Caco-2 (cell line): ENCODE measurements around the gene MFSD6. TPM values are rescaled to one million over a fixed set of nuclear protein-coding genes. Genes with fewer than 3 reads are reported as not detected.

Source experiments
- BruUV-seq: library from RNA; stranded (reverse); fragments of 400-500 nt; replicated peaks from 2 replicates; lab custom pipeline; 2021; lab: Mats Ljungman, UMichigan
- CTCF ChIA-PET: fragments of 300-600 bp; sonication (Branson Sonifier 250); formaldehyde crosslinking; loops from one replicate; lab custom pipeline; 2022; ENCODE audit warnings: antibody characterized with exemption; lab: Charles Lee
- POLR2A ChIA-PET: fragments of 300-600 bp; sonication (Branson Sonifier 250); formaldehyde crosslinking; loops from one replicate; lab custom pipeline; 2022; ENCODE audit warnings: antibody characterized with exemption; lab: Charles Lee
- DNase-seq, 2 experiments: peaks; one replicate each; pipeline versions ENCODE4 v3.0.0 to v3.0.0-alpha.2; 2020 to 2022
- H3K27me3 ChIP-seq: replicated peaks from 2 replicates; pipeline ENCODE4 v1.6.0; 2011; ENCODE audit warnings: low read length; ENCODE audit not compliant: control insufficient read depth, insufficient read depth
- H3K36me3 ChIP-seq: 2 replicates; pipeline ENCODE4 v1.5.1; 2011; ENCODE audit warnings: low read length; ENCODE audit not compliant: control insufficient read depth, insufficient read depth
- H3K4me1 ChIP-seq: fragments of 250-450 bp; sonication (Bioruptor Pico); 2 replicates; pipeline ENCODE4 v1.5.1; 2020; ENCODE audit warnings: mild to moderate bottlenecking
- H3K4me3 ChIP-seq: 2 replicates; pipeline ENCODE4 v1.5.1; 2011; ENCODE audit warnings: low read depth, mild to moderate bottlenecking, control low read depth, low read length
- H3K9me3 ChIP-seq: fragments of 250-450 bp; sonication (Bioruptor Pico); 2 replicates; pipeline ENCODE4 v1.5.1; 2020; ENCODE audit warnings: mild to moderate bottlenecking, moderate library complexity
- H3K27ac Mint-ChIP-seq: one replicate; pipeline ENCODE4 v1.8.0; 2022; ENCODE audit warnings: mixed read lengths; ENCODE audit not compliant: unreplicated experiment
- H3K27me3 Mint-ChIP-seq: one replicate; pipeline ENCODE4 v1.8.0; 2022; ENCODE audit warnings: mixed read lengths; ENCODE audit not compliant: insufficient read depth, unreplicated experiment
- H3K36me3 Mint-ChIP-seq: one replicate; pipeline ENCODE4 v1.8.0; 2022; ENCODE audit warnings: mild to moderate bottlenecking, mixed read lengths; ENCODE audit not compliant: insufficient read depth, unreplicated experiment
- H3K4me1 Mint-ChIP-seq: one replicate; pipeline ENCODE4 v1.8.0; 2022; ENCODE audit warnings: low read depth, mixed read lengths; ENCODE audit not compliant: unreplicated experiment
- H3K4me3 Mint-ChIP-seq: one replicate; pipeline ENCODE4 v1.8.0; 2022; ENCODE audit warnings: mild to moderate bottlenecking, moderate library complexity, mixed read lengths; ENCODE audit not compliant: unreplicated experiment
- H3K9me3 Mint-ChIP-seq: one replicate; pipeline ENCODE4 v1.8.0; 2022; ENCODE audit warnings: mixed read lengths; ENCODE audit not compliant: unreplicated experiment
- CTCF ChIP-seq, 2 experiments: fragments of 200-600 bp in 1 of 2; IDR thresholded peaks; 1 replicate in 1 of 2; 2 replicates in 1 of 2; pipeline versions ENCODE4 v1.5.1 to v1.8.0; 2011 to 2022; ENCODE audit warnings: antibody characterized with exemption in 1 of 2, control low read depth in 1 of 2, inconsistent platforms in 1 of 2, low read depth in 1 of 2, low read length in 1 of 2, mild to moderate bottlenecking in 1 of 2, moderate library complexity in 1 of 2; ENCODE audit not compliant: insufficient read depth in 1 of 2, severe bottlenecking in 1 of 2, unreplicated experiment in 1 of 2
- intact Hi-C: fragments of 100-400 bp; cut with micrococcal nuclease; formaldehyde crosslinking; loops from one replicate; pipeline ENCODE4 v1.10.0; 2022; ENCODE audit not compliant: unreplicated experiment
- total RNA-seq: library from RNA; stranded (reverse); gene quantifications from 2 replicates; pipeline ENCODE4 v1.2.3, GENCODE V29; 2022

The MFSD6 gene
- total RNA-seq, 1 experiment from 2014 or later = 11.1 TPM

- intact Hi-C loops = loop anchor here (10.0 kb wide), 1 partner anchor 276 kb away; no protein-coding TSS in a partner anchor
- Histone ChIP-seq H3K36me3 (no peaks in the 10 kb centered on the region; the same call in 1 of the 2 replicates), H3K4me3 (peak overlapping the region; percentile 70), H3K4me1 (peaks cover 15% of the 10 kb centered on the region), H3K27me3 (no peaks in the 10 kb centered on the region), H3K9me3 (no peaks in the 10 kb centered on the region)
- DNase-seq = peak in 1 of 2 experiments; percentile 51
- H3K4me1 Mint-ChIP-seq = no peaks in the 10 kb centered on the region
- POLR2A ChIA-PET = no interaction called here
- no TSS peak for BruUV-seq
- no peaks in the 10 kb centered on the region for H3K36me3 Mint-ChIP-seq
- H3K4me3 Mint-ChIP-seq = peak overlapping the region; percentile 66
- no peaks in the 10 kb centered on the region for H3K9me3 Mint-ChIP-seq
- H3K27me3 Mint-ChIP-seq = no peaks in the 10 kb centered on the region
- no peak overlapping the region for H3K27ac Mint-ChIP-seq
- TF ChIP-seq CTCF (IDR thresholded peaks at IDR 0.05; ENCODE audit: insufficient read depth in 1 of 2, low read depth in 1 of 2, low read length in 1 of 2, severe bottlenecking in 1 of 2, unreplicated experiment in 1 of 2) = no peak
- CTCF ChIA-PET = interaction anchor here (0.7 kb wide), 1 partner anchor 348 kb away, joined by 4 read pairs; no protein-coding TSS in a partner anchor
Measured at GRCh38 chr2:190408538-190409271, 550 bp downstream of the MFSD6 start.

- no peaks in the 10 kb centered on the region for H3K9me3 ChIP-seq
- ChIA-PET CTCF (no interaction called here), POLR2A (no interaction called here)
- H3K9me3 Mint-ChIP-seq = no peaks in the 10 kb centered on the region
- H3K27me3 Mint-ChIP-seq = no peaks in the 10 kb centered on the region
- H3K27ac Mint-ChIP-seq = no peak overlapping the region
- H3K36me3 ChIP-seq = no peaks in the 10 kb centered on the region; the same call in 1 of the 2 replicates
- H3K4me1 ChIP-seq = peaks cover 6% of the 10 kb centered on the region
- no peak overlapping the region for H3K4me3 Mint-ChIP-seq
- no peak overlapping the region for H3K4me3 ChIP-seq
- no peak for TF ChIP-seq CTCF (IDR thresholded peaks at IDR 0.05; ENCODE audit: insufficient read depth in 1 of 2, low read depth in 1 of 2, low read length in 1 of 2, severe bottlenecking in 1 of 2, unreplicated experiment in 1 of 2)
- no peaks in the 10 kb centered on the region for H3K4me1 Mint-ChIP-seq
- BruUV-seq = no TSS peak
- no peaks in the 10 kb centered on the region for H3K36me3 Mint-ChIP-seq
- intact Hi-C loops = loop anchor here (10.0 kb wide), 1 partner anchor 275 kb away; no protein-coding TSS in a partner anchor
- H3K27me3 ChIP-seq = no peaks in the 10 kb centered on the region
- DNase-seq = no peak
Measured at GRCh38 chr2:190409616-190410015, 1.5 kb downstream of the MFSD6 start.

GRCh38 chr2:190410166-190410565, 2.0 kb downstream of the MFSD6 start:
- no TSS peak for BruUV-seq
- Mint-ChIP-seq H3K9me3 (no peaks in the 10 kb centered on the region), H3K4me1 (no peaks in the 10 kb centered on the region), H3K4me3 (no peak overlapping the region), H3K27ac (no peak overlapping the region), H3K36me3 (no peaks in the 10 kb centered on the region), H3K27me3 (no peaks in the 10 kb centered on the region)
- no peak overlapping the region for H3K4me3 ChIP-seq
- intact Hi-C loops = no loop called here
- no peak for TF ChIP-seq CTCF (IDR thresholded peaks at IDR 0.05; ENCODE audit: insufficient read depth in 1 of 2, low read depth in 1 of 2, low read length in 1 of 2, severe bottlenecking in 1 of 2, unreplicated experiment in 1 of 2)
- no peak for DNase-seq
- no peaks in the 10 kb centered on the region; the same call in 1 of the 2 replicates for H3K36me3 ChIP-seq
- no peaks in the 10 kb centered on the region for H3K27me3 ChIP-seq
- CTCF ChIA-PET = no interaction called here
- POLR2A ChIA-PET = no interaction called here
- H3K4me1 ChIP-seq = peaks cover under 1% of the 10 kb centered on the region; the same call in 1 of the 2 replicates
- no peaks in the 10 kb centered on the region for H3K9me3 ChIP-seq
